Measurements from ENCODE around the gene CACNA1I. TPM values are rescaled to one million over a fixed set of nuclear protein-coding genes. Genes with fewer than 3 reads are reported as not detected.

CACNA1I gene
- total RNA-seq, 6 experiments from 2014 or later: 0.06 TPM; not detected in 5

GRCh38 chr22:39535357-39535725 lies 35.2 kb upstream of the CACNA1I start:
- Histone ChIP-seq H3K27me3 (no peaks in the 10 kb centered on the region), H3K27ac (no peak overlapping the region), H3K36me3 (peaks cover 0 to under 1% (median 0%) of the 10 kb centered on the region in 4 donors), H3K4me1 (peaks cover 0 to 18% (median 6%) of the 10 kb centered on the region in 4 donors), H3K9me3 (no peaks in the 10 kb centered on the region), H3K4me3 (no peak overlapping the region)
- no peak for DNase-seq
- no peak for TF ChIP-seq POLR2A (IDR thresholded peaks at IDR 0.05)
- TF ChIP-seq CTCF (IDR thresholded peaks at IDR 0.05): no peak
- WGBS (ENCODE audit: insufficient coverage, low coverage, low lambda C conversion rate, missing lambda C conversion rate): 15% methylated on average over 4 of the region's 13 CpGs
- intact Hi-C loops (cut with DNase I): loop anchor here (5.0 kb wide), 1 partner anchor 492 kb away; no protein-coding TSS in a partner anchor
- no peak for ATAC-seq

GRCh38 chr22:39535831-39536449 lies 34.6 kb upstream of the CACNA1I start:
- Histone ChIP-seq H3K4me3 (no peak overlapping the region), H3K9me3 (no peaks in the 10 kb centered on the region), H3K27me3 (no peaks in the 10 kb centered on the region), H3K4me1 (peaks cover 0 to 17% (median 5%) of the 10 kb centered on the region in 4 donors), H3K27ac (no peak overlapping the region), H3K36me3 (no peaks in the 10 kb centered on the region)
- intact Hi-C loops (cut with DNase I): loop anchor here (5.0 kb wide), 1 partner anchor 491 kb away; no protein-coding TSS in a partner anchor
- ATAC-seq (no peak), DNase-seq (no peak)
- 46% methylated on average over 3 of the region's 15 CpGs for WGBS (ENCODE audit: insufficient coverage, low coverage, low lambda C conversion rate, missing lambda C conversion rate)
- no peak for TF ChIP-seq CTCF (IDR thresholded peaks at IDR 0.05)
- no peak for TF ChIP-seq POLR2A (IDR thresholded peaks at IDR 0.05)

GRCh38 chr22:39536711-39537110 lies 33.8 kb upstream of the CACNA1I start:
- 23% methylated on average over 4 of the region's 8 CpGs for WGBS (ENCODE audit: insufficient coverage, low coverage, low lambda C conversion rate, missing lambda C conversion rate)
- no peak for DNase-seq
- Histone ChIP-seq H3K27me3 (no peaks in the 10 kb centered on the region), H3K27ac (no peak overlapping the region), H3K36me3 (no peaks in the 10 kb centered on the region), H3K4me1 (peaks cover 0 to 9% (median under 1%) of the 10 kb centered on the region in 4 donors), H3K4me3 (no peak overlapping the region), H3K9me3 (no peaks in the 10 kb centered on the region)
- intact Hi-C loops (cut with DNase I): loop anchor here (5.0 kb wide), 1 partner anchor 491 kb away; no protein-coding TSS in a partner anchor
- ATAC-seq: no peak
- TF ChIP-seq POLR2A (IDR thresholded peaks at IDR 0.05) (no peak), CTCF (IDR thresholded peaks at IDR 0.05) (no peak)

- H3K36me3 ChIP-seq: no peaks in the 10 kb centered on the region
- TF ChIP-seq POLR2A (IDR thresholded peaks at IDR 0.05): no peak
- DNase-seq: no peak
- intact Hi-C loops (cut with DNase I): loop anchor here (5.0 kb wide), 1 partner anchor 489 kb away; no protein-coding TSS in a partner anchor
- no peaks in the 10 kb centered on the region for H3K9me3 ChIP-seq
- no peak overlapping the region for H3K27ac ChIP-seq
- no peaks in the 10 kb centered on the region for H3K27me3 ChIP-seq
- H3K4me1 ChIP-seq: peaks cover 0 to 6% (median 0%) of the 10 kb centered on the region in 4 donors
- ATAC-seq: no peak
- no peak overlapping the region for H3K4me3 ChIP-seq
- 55% methylated on average over 2 of the region's 2 CpGs for WGBS (ENCODE audit: insufficient coverage, low coverage, low lambda C conversion rate, missing lambda C conversion rate)
These were observed 32.6 kb upstream of the CACNA1I start for GRCh38 chr22:39537975-39538374.

- no peaks in the 10 kb centered on the region for H3K4me1 ChIP-seq
- peak in 3 of 4 donors; percentile 6 to 20 (median 8) for TF ChIP-seq CTCF (IDR thresholded peaks at IDR 0.05)
- TF ChIP-seq POLR2A (IDR thresholded peaks at IDR 0.05): no peak
- DNase-seq: no peak
- peaks cover 0 to 14% of the 10 kb centered on the region in 2 donors for H3K27me3 ChIP-seq
- no peak for ATAC-seq
- intact Hi-C loops (cut with DNase I): no loop called here
- H3K27ac ChIP-seq: no peak overlapping the region
- WGBS (ENCODE audit: insufficient coverage, low coverage, low lambda C conversion rate, missing lambda C conversion rate): 19% methylated on average over 11 of the region's 11 CpGs
- no peak overlapping the region for H3K4me3 ChIP-seq
- H3K9me3 ChIP-seq: no peaks in the 10 kb centered on the region
- H3K36me3 ChIP-seq: no peaks in the 10 kb centered on the region
These were observed 27.5 kb upstream of the CACNA1I start for GRCh38 chr22:39543095-39543494.
